Astrocyte of the cerebellum (primary cell): Measurements from ENCODE around the gene PRKN.

ENCODE experiments used
- DNase-seq: peaks from one replicate; pipeline ENCODE4 v3.0.0-alpha.2; 2011; ENCODE audit warnings: low read depth
- H3K4me3 ChIP-seq: 2 replicates; pipeline ENCODE4 v1.5.1; 2011; ENCODE audit warnings: mild to moderate bottlenecking, low read depth, low read length, moderate library complexity
- CTCF ChIP-seq: IDR thresholded peaks from 2 replicates; pipeline ENCODE4 v1.5.1; 2012; ENCODE audit warnings: low read length, low read depth, moderate library complexity, mild to moderate bottlenecking; ENCODE audit errors: missing control alignments
- in situ Hi-C: cut with HindIII; loops from 2 replicates; pipeline ENCODE4 v1.10.0; 2017; ENCODE audit warnings: low sequenced_read_pairs

The PRKN gene

GRCh38 chr6:162442687-162443086, 284.9 kb downstream of the PRKN start:
- TF ChIP-seq CTCF: peak; percentile 45
- DNase-seq: peak; percentile 3
- no peak overlapping the region for H3K4me3 ChIP-seq
- in situ Hi-C loops: no loop called here

GRCh38 chr6:162441991-162442390, 285.6 kb downstream of the PRKN start:
- DNase-seq: no peak
- TF ChIP-seq CTCF: no peak
- H3K4me3 ChIP-seq: no peak overlapping the region
- in situ Hi-C loops: no loop called here

GRCh38 chr6:162438980-162439379, 288.6 kb downstream of the PRKN start:
- DNase-seq: no peak
- TF ChIP-seq CTCF: no peak
- in situ Hi-C loops: no loop called here
- no peak overlapping the region for H3K4me3 ChIP-seq

GRCh38 chr6:162435071-162435470, 292.5 kb downstream of the PRKN start:
- in situ Hi-C loops: no loop called here
- H3K4me3 ChIP-seq: no peak overlapping the region
- no peak for TF ChIP-seq CTCF
- no peak for DNase-seq

- no peak for TF ChIP-seq CTCF
- in situ Hi-C loops: no loop called here
- DNase-seq: no peak
- no peak overlapping the region for H3K4me3 ChIP-seq
These were observed 306.6 kb downstream of the PRKN start for GRCh38 chr6:162421004-162421403.

- in situ Hi-C loops: no loop called here
- DNase-seq: no peak
- no peak for TF ChIP-seq CTCF
- no peak overlapping the region for H3K4me3 ChIP-seq
These were observed 310.6 kb downstream of the PRKN start for GRCh38 chr6:162416831-162417537.

- DNase-seq: no peak
- in situ Hi-C loops: no loop called here
- no peak for TF ChIP-seq CTCF
These were observed 311.3 kb downstream of the PRKN start for GRCh38 chr6:162416307-162416706.

More at GRCh38 chr6:162416307-162416706, 311.3 kb downstream of the PRKN start:
- no peak overlapping the region for H3K4me3 ChIP-seq
